Activated CD4-positive, alpha-beta memory T cell treated with anti-CD3 and anti-CD28 coated beads, Interleukin-2, amount 10 ng/mL, durations not matched to agents 7 days and 5 days (primary cell): Measurements from ENCODE around the gene TAPT1. TPM values are rescaled to one million over a fixed set of nuclear protein-coding genes. Genes with fewer than 3 reads are reported as not detected.
"Not testable (repeated sequence)": the region's sequence is repeated elsewhere in the genome, so short reads cannot be mapped to it uniquely, and the experiment has no call there.

Experiments used
- CTCF ChIA-PET: fragments of 350-600 bp; sonication (Branson Sonifier 250); formaldehyde crosslinking; loops from one replicate; lab custom pipeline; 2021; ENCODE audit warnings: antibody characterized with exemption, inconsistent platforms; lab: Charles Lee
- POLR2A ChIA-PET: fragments of 350-600 bp; sonication (Branson Sonifier 250); formaldehyde crosslinking; loops from one replicate; lab custom pipeline; 2021; ENCODE audit warnings: antibody characterized with exemption; lab: Charles Lee
- DNase-seq: peaks from one replicate; pipeline ENCODE4 v3.0.0-alpha.2; 2020
- H3K27ac Mint-ChIP-seq: one replicate; pipeline ENCODE4 v1.8.0; 2021; ENCODE audit warnings: mild to moderate bottlenecking, mixed read lengths
- H3K27me3 Mint-ChIP-seq: one replicate; pipeline ENCODE4 v1.8.0; 2021; ENCODE audit warnings: mixed read lengths
- H3K36me3 Mint-ChIP-seq: one replicate; pipeline ENCODE4 v1.8.0; 2021; ENCODE audit warnings: low read depth, mixed read lengths
- H3K4me1 Mint-ChIP-seq: one replicate; pipeline ENCODE4 v1.8.0; 2021; ENCODE audit warnings: mixed read lengths
- H3K4me3 Mint-ChIP-seq: one replicate; pipeline ENCODE4 v1.8.0; 2021; ENCODE audit warnings: mild to moderate bottlenecking, mixed read lengths
- H3K9me3 Mint-ChIP-seq: one replicate; pipeline ENCODE4 v1.8.0; 2021; ENCODE audit warnings: mixed read lengths
- total RNA-seq, 2 experiments: library from RNA; stranded (reverse); gene quantifications; one replicate each; pipeline ENCODE4 v1.2.3, GENCODE V29; 2021

Gene TAPT1
- total RNA-seq, 2 experiments from 2014 or later: 44.2 to 52.6 TPM

DNA sequence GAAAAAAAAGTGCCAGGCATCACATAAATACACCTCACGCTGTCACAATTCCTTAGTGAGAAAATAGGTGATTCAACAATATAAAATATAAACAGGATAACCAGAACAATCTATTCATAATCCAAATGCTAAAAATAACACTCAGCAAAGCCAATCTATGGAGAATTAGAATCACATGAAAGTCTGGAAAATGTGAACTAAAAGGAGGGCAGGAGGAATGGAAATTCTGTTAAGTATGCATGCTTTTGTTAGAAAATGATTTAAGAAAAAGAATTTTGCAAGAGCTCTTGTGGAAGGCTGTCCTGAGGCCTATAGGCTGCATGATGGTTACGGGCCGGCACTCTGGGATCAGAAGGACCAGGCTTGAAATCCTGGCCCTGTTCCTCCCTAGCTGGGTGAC lies 71.8 kb downstream of the TAPT1 start:
- Mint-ChIP-seq H3K36me3 (no peaks in the 10 kb centered on the region), H3K9me3 (no peaks in the 10 kb centered on the region), H3K4me1 (no peaks in the 10 kb centered on the region), H3K27ac (no peak overlapping the region), H3K4me3 (no peak overlapping the region), H3K27me3 (no peaks in the 10 kb centered on the region)
- ChIA-PET POLR2A (no interaction called here), CTCF (no interaction called here)
- no peak for DNase-seq

DNA sequence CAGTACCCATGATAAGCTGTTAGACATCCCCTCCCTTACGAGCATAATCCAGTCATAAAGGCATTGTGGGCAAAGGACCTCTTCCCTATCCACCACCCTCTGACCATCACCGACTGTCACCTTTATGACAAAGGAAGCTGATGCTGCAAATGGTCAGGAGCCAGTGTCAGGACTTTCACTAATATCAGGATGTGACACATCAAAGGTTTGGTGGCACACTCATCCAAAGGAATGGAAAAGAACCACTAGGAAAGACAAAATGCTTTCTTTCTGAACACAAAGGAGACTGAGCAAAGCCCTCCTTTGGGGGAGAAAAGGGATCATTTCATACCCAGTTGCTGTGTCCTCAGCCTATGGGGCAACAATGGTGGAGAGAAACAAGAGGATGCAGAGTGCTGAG lies 75.6 kb downstream of the TAPT1 start:
- no peak overlapping the region for H3K27ac Mint-ChIP-seq
- ChIA-PET CTCF (interaction anchor here (1.4 kb wide), 1 partner anchor 55 kb away, joined by 5 read pairs; no protein-coding TSS in a partner anchor), POLR2A (no interaction called here)
- H3K4me3 Mint-ChIP-seq: no peak overlapping the region
- peaks cover 4% of the 10 kb centered on the region for H3K9me3 Mint-ChIP-seq
- no peaks in the 10 kb centered on the region for H3K36me3 Mint-ChIP-seq
- no peak for DNase-seq
- H3K27me3 Mint-ChIP-seq: no peaks in the 10 kb centered on the region
- H3K4me1 Mint-ChIP-seq: no peaks in the 10 kb centered on the region

DNA sequence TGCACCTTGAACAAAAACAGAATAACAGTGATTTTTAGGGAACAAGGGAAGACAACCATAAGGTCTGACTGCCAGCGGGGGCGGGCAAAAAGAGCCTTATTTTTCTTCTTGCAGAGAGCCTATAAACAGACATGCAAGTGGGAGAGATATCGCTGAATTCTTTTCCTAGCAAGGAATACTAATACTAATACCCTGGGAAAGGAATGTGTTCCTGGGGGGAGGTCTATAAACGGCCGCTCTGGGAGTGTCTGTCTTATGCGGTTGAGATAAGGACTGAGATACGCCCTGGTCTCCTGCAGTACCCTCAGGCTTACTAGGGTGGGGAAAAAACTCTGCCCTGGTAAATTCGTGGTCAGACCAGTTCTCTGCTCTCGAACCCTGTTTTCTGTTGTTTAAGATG lies 81.4 kb downstream of the TAPT1 start:
- POLR2A ChIA-PET, H3K27me3 Mint-ChIP-seq, H3K36me3 Mint-ChIP-seq, H3K27ac Mint-ChIP-seq, H3K4me3 Mint-ChIP-seq, H3K4me1 Mint-ChIP-seq, CTCF ChIA-PET, DNase-seq: not testable (repeated sequence)
- H3K9me3 Mint-ChIP-seq: peaks cover 14% of the 10 kb centered on the region

DNA sequence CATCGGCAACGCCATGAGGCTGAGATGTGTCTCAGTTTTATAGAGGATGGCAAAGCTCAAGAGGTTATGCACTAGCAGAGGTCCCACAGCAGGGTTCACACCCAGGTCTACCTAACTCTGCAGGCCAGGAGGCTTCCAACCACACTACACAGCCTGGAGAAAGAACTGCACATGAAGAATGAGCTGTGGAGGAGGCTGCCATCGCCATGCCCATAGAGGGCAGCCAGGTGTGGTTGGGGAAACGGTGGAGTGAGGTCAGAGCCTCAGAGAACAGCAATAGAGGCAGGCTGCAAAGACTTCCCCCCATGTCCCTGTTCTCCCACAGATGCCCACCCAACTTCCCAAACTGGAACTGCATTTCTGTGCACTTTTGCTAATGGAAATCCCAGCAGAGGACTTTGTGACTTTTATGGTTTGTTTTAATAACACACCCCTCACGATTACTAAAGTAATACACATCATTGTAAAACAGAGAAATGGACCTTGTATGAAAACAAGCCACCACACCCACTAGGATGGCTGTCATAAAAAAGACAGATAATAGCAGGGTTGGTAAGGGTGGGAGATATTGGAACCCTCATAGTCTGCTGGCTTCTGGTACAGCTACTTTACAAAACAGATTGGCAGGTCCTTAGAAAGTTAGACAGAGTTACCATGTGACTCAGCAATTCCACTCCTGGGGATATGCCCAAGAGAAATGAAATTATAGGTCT lies 83.5 kb downstream of the TAPT1 start:
- Mint-ChIP-seq H3K27ac (no peak overlapping the region), H3K4me3 (no peak overlapping the region), H3K4me1 (no peaks in the 10 kb centered on the region), H3K27me3 (peaks cover 6% of the 10 kb centered on the region), H3K9me3 (peaks cover 14% of the 10 kb centered on the region), H3K36me3 (no peaks in the 10 kb centered on the region)
- no peak for DNase-seq
- ChIA-PET CTCF (no interaction called here), POLR2A (no interaction called here)

DNA sequence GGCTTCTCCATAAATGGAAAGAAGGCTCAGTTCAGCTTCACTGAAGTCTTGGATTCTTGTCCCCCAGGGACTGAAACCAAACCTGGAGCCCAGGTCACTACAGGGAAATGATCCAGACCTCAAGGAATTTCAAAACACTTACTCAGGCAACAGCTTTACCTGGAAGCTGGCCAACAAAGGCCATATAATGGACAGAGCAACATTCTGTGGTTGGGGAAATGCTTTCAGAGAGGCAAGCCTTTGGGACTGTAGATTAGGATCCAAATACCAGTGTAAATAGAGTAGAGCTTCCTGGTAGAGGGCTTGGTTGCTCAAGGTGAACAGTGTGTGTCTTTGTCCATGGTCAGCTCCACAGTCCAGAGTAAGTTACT lies 85.4 kb downstream of the TAPT1 start:
- H3K4me3 Mint-ChIP-seq: no peak overlapping the region
- H3K27me3 Mint-ChIP-seq: peaks cover 6% of the 10 kb centered on the region
- ChIA-PET POLR2A (no interaction called here), CTCF (no interaction called here)
- H3K36me3 Mint-ChIP-seq: no peaks in the 10 kb centered on the region
- H3K9me3 Mint-ChIP-seq: peaks cover 11% of the 10 kb centered on the region
- H3K27ac Mint-ChIP-seq: no peak overlapping the region
- no peak for DNase-seq
- no peaks in the 10 kb centered on the region for H3K4me1 Mint-ChIP-seq

DNA sequence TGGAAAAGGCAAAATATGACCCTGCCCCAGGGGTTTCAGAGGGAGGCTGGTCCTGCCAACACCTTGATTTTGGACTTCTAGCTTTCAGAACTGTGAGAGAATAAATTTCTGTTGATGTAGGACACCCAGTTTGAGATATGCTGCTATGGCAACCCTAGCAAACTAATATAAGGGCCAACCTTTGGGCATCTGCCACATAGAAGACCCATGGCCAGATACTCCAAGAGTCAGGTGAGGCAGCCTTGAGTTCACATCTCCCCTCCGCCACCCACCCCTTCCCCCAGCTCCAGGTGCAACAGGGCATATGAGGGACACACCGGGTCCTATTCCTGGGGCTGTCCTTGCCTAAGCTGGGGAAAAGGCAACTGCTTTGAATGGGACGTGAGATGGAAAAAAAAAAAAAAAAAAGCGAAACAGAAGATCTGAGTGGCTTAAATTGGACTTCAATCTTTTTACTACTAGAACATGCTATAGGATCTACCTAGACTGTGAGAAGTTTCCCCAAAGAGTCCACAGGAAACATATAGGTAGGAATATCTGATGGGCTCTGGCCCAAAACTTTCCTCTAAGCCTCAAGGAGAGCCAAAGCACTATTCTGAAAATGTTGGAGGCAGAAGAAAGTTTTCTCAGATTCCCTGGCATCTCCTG lies 85.9 kb downstream of the TAPT1 start:
- H3K27ac Mint-ChIP-seq: no peak overlapping the region
- DNase-seq: no peak
- H3K36me3 Mint-ChIP-seq: no peaks in the 10 kb centered on the region
- CTCF ChIA-PET: no interaction called here
- no peaks in the 10 kb centered on the region for H3K4me1 Mint-ChIP-seq
- H3K4me3 Mint-ChIP-seq: no peak overlapping the region
- H3K27me3 Mint-ChIP-seq: peaks cover 6% of the 10 kb centered on the region
- POLR2A ChIA-PET: no interaction called here
- H3K9me3 Mint-ChIP-seq: peaks cover 8% of the 10 kb centered on the region

DNA sequence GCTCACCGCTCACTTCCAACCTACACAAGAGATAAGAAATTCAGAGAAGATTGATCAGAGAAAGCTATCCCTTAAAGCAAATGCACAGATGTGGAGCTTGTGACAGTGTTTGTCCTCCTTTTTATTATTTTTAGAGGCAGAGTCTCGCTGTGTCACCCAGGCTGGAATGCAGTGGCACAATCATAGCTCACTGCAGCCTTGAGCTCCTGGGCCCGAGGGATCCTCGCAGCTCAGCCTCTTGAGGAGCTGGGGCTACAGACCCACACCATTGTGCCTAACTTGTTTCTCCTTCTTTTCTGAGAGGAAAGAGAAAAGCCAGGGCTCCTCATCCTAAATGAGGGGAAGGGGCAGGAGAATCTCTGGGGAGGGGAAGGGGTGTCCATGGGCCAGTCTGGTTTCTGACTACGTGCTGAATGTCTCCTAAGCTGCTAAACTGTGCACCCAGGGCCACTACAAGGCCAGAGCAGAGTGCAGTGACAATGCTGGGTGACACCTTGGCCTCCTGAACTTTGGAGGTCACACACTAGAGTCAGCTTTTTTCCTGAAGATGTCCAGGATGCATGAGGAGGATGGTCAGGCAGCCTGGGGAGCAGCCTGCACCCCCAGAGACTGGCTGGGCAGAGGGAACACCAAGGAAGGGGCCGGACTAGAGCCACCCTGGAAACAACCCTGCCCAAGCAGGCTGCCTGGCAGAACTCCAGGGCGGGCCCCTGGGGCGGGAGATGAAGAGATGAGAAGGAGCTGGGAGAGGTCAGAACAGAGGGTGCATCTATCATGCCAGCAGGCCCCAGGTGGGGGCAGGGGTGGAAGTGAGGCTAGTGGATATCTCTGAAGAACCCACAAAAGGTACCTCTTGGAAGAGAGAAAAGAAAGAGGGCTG lies 87.0 kb downstream of the TAPT1 start:
- POLR2A ChIA-PET: no interaction called here
- Mint-ChIP-seq H3K27ac (no peak overlapping the region), H3K36me3 (no peaks in the 10 kb centered on the region), H3K4me3 (no peak overlapping the region), H3K27me3 (peaks cover 6% of the 10 kb centered on the region), H3K4me1 (no peaks in the 10 kb centered on the region), H3K9me3 (peaks cover 5% of the 10 kb centered on the region)
- CTCF ChIA-PET: no interaction called here
- DNase-seq: no peak

DNA sequence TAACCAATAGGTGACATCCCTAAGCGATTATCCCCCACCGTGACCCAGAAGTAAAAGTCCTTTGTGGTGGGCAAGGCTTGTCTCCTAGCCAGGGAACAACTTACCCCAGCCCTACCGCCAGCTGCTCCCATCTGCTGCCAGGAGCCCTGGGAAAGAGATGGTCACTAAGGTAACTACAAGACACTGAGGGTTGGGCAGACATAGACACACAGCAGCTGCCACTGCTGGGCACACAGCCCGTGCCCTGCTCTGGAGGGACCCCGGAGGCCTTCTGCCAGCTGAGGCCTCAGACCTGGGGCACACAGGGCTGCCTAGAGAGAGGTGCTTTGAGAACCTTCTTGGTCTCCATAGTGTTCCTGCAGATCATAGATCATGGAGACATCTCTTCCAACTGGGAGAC lies 89.4 kb downstream of the TAPT1 start:
- no peaks in the 10 kb centered on the region for H3K36me3 Mint-ChIP-seq
- CTCF ChIA-PET: no interaction called here
- H3K9me3 Mint-ChIP-seq: no peaks in the 10 kb centered on the region
- no peak overlapping the region for H3K4me3 Mint-ChIP-seq
- DNase-seq: no peak
- peaks cover 6% of the 10 kb centered on the region for H3K27me3 Mint-ChIP-seq
- POLR2A ChIA-PET: no interaction called here
- no peak overlapping the region for H3K27ac Mint-ChIP-seq
- H3K4me1 Mint-ChIP-seq: no peaks in the 10 kb centered on the region

DNA sequence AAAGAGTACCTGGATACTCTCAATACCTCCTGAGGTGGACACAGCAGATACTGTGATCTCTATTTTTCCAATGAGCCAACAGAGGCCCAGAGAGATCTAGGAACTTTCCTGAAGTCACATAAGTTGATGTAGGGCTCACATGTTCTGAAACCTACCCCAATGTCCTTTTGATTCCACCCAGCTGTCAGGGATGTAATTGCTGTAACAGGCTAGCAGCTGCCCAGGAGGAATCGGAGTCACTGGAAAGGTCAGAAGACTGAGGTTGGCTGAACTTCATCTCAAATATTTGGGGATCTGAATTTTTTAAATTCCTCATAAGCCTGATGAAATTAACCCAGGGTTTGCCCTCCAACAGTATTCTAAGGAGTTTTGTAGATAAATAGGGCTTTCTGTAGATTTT lies 90.0 kb downstream of the TAPT1 start:
- Mint-ChIP-seq H3K27ac (no peak overlapping the region), H3K4me1 (no peaks in the 10 kb centered on the region), H3K27me3 (peaks cover 2% of the 10 kb centered on the region), H3K9me3 (no peaks in the 10 kb centered on the region), H3K36me3 (no peaks in the 10 kb centered on the region), H3K4me3 (no peak overlapping the region)
- ChIA-PET CTCF (no interaction called here), POLR2A (no interaction called here)
- no peak for DNase-seq

DNA sequence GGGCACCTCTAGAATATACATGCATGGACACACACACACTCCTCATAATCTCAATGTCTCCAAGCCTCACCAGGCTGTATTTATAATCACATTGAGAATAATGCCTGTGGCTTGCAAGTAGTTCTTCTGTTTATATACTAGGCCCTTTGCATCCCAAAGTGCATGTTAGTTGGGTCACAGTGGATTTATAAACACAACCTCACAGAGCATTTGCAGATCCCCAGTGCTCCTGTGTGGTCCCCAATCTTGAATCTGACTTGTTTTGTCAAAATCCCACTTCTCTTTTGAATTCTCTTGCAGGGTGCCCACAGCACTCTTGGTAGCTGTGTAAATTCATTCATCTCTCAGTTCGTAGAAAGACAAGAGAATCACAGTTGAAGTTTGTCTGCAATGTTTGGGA lies 92.9 kb downstream of the TAPT1 start:
- Mint-ChIP-seq H3K9me3 (no peaks in the 10 kb centered on the region), H3K27me3 (no peaks in the 10 kb centered on the region), H3K4me3 (no peak overlapping the region), H3K27ac (no peak overlapping the region), H3K4me1 (no peaks in the 10 kb centered on the region), H3K36me3 (no peaks in the 10 kb centered on the region)
- DNase-seq: no peak
- CTCF ChIA-PET: no interaction called here
- POLR2A ChIA-PET: no interaction called here

DNA sequence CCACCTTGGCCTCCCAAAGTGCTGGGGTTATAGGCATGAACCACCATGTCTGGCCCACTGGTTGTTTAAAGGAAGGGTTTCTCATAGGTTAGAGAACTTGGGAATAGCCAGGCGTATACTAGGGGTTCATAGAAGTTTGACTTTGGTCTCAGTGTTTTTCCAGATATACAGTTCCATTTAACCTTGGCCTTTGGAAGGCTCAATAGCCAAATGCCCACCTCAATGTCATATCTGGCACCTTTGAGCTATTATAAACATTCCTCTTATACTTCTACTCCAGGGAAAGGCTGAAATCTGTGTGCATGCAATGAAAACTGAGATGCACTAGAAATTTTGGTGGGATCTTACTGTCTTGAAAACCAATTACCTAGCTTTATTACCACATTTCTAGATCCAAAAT lies 95.0 kb downstream of the TAPT1 start:
- POLR2A ChIA-PET: no interaction called here
- no peak for DNase-seq
- Mint-ChIP-seq H3K27ac (no peak overlapping the region), H3K9me3 (no peaks in the 10 kb centered on the region), H3K4me1 (no peaks in the 10 kb centered on the region), H3K36me3 (no peaks in the 10 kb centered on the region), H3K4me3 (no peak overlapping the region), H3K27me3 (no peaks in the 10 kb centered on the region)
- CTCF ChIA-PET: no interaction called here

DNA sequence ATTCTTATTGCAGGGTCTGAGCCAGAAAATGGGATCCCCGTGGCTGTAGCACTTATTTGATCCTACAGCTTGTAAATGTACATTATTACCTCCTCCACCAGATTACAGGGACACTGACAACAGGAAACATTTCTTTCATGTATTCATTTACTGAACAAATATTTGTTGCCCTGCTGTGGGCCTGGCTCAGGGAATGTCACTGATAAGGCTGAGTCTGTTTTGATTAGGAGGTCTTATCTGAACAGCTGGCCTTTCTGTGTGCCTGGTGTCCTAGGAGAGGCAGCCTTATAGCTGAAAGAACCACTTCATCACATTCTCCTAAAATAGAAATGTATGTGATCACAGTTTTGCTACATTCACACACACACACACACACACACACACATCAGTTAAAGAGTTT lies 96.9 kb downstream of the TAPT1 start:
- ChIA-PET POLR2A (no interaction called here), CTCF (no interaction called here)
- Mint-ChIP-seq H3K9me3 (no peaks in the 10 kb centered on the region), H3K4me3 (no peak overlapping the region), H3K27ac (no peak overlapping the region), H3K36me3 (no peaks in the 10 kb centered on the region), H3K4me1 (no peaks in the 10 kb centered on the region), H3K27me3 (no peaks in the 10 kb centered on the region)
- no peak for DNase-seq

DNA sequence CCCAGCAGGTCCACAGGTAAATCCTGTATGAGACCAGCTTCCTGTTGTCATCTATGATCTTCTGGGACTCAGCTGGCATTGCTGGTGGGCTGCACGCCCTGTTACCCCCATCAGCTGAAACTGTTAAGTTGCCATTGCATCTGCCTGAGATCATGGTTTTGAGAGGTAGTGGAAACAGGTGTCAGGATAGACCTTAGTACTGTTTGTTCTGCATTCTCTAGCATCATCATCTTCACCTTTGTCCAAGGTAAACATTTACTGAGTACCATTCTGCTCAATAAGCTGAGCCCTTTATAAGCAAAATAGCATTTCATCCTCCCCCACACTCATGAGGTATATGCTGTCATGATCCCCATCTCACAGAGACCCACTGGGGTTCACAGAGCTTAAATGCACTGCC lies 99.6 kb downstream of the TAPT1 start:
- Mint-ChIP-seq H3K36me3 (no peaks in the 10 kb centered on the region), H3K27ac (no peak overlapping the region), H3K4me3 (no peak overlapping the region), H3K9me3 (no peaks in the 10 kb centered on the region), H3K27me3 (no peaks in the 10 kb centered on the region), H3K4me1 (no peaks in the 10 kb centered on the region)
- no peak for DNase-seq
- ChIA-PET POLR2A (interaction anchor here (0.6 kb wide), 1 partner anchor 19 kb away, joined by 4 read pairs; no protein-coding TSS in a partner anchor), CTCF (no interaction called here)
